Esophagus (tissue), 2 donors: ENCODE data around the gene SIK3. TPM values are rescaled to one million over a fixed set of nuclear protein-coding genes. Genes with fewer than 3 reads are reported as not detected.
A peak's percentile ranks its signal among the peaks of the same experiment; 100 is the strongest.

Experiments used
- H3K27ac ChIP-seq, 2 donors: one replicate each; pipeline ENCODE4 v1.5.1; 2013; ENCODE audit warnings: low read depth in 2 of 2, mild to moderate bottlenecking in 2 of 2, inconsistent platforms in 1 of 2, low read length in 1 of 2, moderate library complexity in 1 of 2
- H3K27me3 ChIP-seq, 2 donors: one replicate each; pipeline ENCODE4 v1.6.1; 2013; ENCODE audit warnings: low read length in 2 of 2, control low read depth in 1 of 2, mild to moderate bottlenecking in 1 of 2; ENCODE audit not compliant: insufficient read depth in 2 of 2, control insufficient read depth in 1 of 2
- H3K36me3 ChIP-seq, 2 donors: one replicate each; pipeline ENCODE4 v1.6.1; 2013; ENCODE audit warnings: low read length in 1 of 2; ENCODE audit not compliant: control insufficient read depth in 2 of 2, insufficient read depth in 2 of 2
- H3K4me1 ChIP-seq, 2 donors: one replicate each; pipeline ENCODE4 v1.6.1; 2013; ENCODE audit warnings: low read length in 1 of 2; ENCODE audit not compliant: control insufficient read depth in 2 of 2, insufficient read depth in 2 of 2
- H3K4me3 ChIP-seq, 2 donors: one replicate each; pipeline ENCODE4 v1.5.1; 2013; ENCODE audit warnings: low read length in 2 of 2, mild to moderate bottlenecking in 2 of 2, low read depth in 1 of 2, moderate library complexity in 1 of 2
- H3K9me3 ChIP-seq, 2 donors: one replicate each; pipeline ENCODE4 v1.6.1; 2013; ENCODE audit warnings: mild to moderate bottlenecking in 2 of 2, low read depth in 1 of 2, low read length in 1 of 2, moderate library complexity in 1 of 2; ENCODE audit not compliant: control insufficient read depth in 2 of 2, insufficient read depth in 1 of 2
- WGBS, 2 donors: extraction: QIAGEN DNeasy Blood & Tissue Kit; methylation state at CpG; one replicate each; pipeline ENCODE4 v1.1.7; 2013; 5-methylcytosine and 5-hydroxymethylcytosine counted together
- polyA plus RNA-seq, 2 donors: library from polyadenylated mRNA; stranded (reverse); fragments of 200-250 nt; gene quantifications; one replicate each; pipeline ENCODE4 v1.2.3, GENCODE V29; 2013
- donor health status: healthy with polysubstance abuse.
- donor health status: Bipolar disorder and iron deficiency.

SIK3 gene
- polyA plus RNA-seq, 2 donors = 6.4 to 7.0 TPM

DNA sequence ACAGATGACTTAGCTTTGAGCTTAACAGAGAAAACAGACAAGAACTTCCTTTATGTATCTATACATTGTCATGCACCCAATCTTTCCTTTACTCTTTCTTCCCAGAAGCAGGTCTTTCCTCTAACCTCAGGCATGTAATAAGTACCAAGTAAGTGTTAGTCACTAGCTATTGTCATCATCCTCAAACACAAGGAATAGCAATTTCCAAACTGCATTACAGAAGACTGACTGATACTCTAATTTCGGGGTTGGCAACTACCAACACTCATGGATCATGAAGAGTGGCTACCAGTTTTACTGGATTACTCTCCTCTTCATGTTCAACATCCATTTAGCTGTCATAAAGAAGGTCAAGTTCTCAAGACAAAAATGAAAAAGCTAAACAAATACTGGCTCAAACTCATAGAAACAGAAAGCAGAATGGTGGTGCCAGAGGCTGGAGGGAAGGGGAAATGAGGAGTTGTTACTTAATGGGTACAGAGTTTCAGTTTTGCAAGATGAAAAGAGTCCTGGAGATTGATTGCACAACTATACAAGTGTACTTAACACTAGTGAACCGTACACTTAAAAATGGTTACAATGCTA lies 111.6 kb downstream of the SIK3 start:
- H3K36me3 ChIP-seq = no peaks in the 10 kb centered on the region
- no peaks in the 10 kb centered on the region for H3K27me3 ChIP-seq
- H3K27ac ChIP-seq = peak overlapping the region in 1 of 2 donors; percentile 30
- no peak overlapping the region for H3K4me3 ChIP-seq
- H3K9me3 ChIP-seq = no peaks in the 10 kb centered on the region
- peaks cover 0 to 4% of the 10 kb centered on the region in 2 donors for H3K4me1 ChIP-seq
- WGBS, 2 donors = 18 to 32% methylated on average over 2 of the region's 2 CpGs

DNA sequence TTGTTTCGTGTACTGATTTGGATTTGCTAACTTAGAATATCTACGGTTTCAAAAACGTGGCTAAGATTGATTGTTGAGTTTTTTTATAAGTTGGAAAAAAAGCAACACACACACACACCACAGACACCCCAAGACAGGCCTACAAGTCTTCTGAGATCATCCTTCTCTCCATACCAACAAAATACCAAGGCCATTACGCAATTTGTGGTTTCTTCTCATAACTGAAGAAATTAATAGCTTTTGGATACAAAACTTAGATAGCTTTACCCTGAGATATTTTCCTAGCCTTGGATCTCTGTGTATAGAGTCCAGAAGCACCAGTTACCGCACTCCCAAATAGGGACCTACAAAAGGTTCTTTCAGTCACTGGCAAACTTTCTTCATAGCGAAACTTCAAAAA lies 113.6 kb downstream of the SIK3 start:
- Histone ChIP-seq H3K27ac (no peak overlapping the region), H3K4me1 (peaks cover 0 to 4% of the 10 kb centered on the region in 2 donors)
- 61 to 74% methylated on average over 6 of the region's 6 CpGs for WGBS, 2 donors

DNA sequence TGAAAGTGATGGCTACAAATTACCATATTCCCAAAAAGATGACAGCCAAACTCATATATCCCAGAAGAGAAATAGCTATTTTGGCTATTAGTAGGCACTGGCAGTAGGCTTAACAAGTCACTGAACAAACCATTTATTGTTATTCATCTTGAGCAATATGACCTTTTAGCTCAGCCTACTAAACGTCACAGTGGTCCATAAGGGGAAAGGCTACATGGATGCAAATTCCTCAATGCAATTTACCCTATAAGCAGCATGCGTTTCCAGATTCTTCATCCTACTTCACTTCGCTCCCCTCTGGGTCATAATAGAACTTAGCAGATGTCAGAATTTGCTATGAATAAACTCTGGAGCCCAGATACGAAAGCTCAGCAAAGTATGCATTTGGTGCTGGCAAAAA lies 114.0 kb downstream of the SIK3 start:
- Histone ChIP-seq H3K36me3 (no peaks in the 10 kb centered on the region), H3K27me3 (no peaks in the 10 kb centered on the region), H3K9me3 (no peaks in the 10 kb centered on the region), H3K4me1 (peaks cover 0 to 4% of the 10 kb centered on the region in 2 donors), H3K27ac (no peak overlapping the region), H3K4me3 (no peak overlapping the region)
- WGBS, 2 donors = 74 to 78% methylated on average over 4 of the region's 4 CpGs

More for the DNA sequence above, 113.6 kb downstream of the SIK3 start:
- Histone ChIP-seq H3K9me3 (no peaks in the 10 kb centered on the region), H3K4me3 (no peak overlapping the region), H3K36me3 (no peaks in the 10 kb centered on the region), H3K27me3 (no peaks in the 10 kb centered on the region)

DNA sequence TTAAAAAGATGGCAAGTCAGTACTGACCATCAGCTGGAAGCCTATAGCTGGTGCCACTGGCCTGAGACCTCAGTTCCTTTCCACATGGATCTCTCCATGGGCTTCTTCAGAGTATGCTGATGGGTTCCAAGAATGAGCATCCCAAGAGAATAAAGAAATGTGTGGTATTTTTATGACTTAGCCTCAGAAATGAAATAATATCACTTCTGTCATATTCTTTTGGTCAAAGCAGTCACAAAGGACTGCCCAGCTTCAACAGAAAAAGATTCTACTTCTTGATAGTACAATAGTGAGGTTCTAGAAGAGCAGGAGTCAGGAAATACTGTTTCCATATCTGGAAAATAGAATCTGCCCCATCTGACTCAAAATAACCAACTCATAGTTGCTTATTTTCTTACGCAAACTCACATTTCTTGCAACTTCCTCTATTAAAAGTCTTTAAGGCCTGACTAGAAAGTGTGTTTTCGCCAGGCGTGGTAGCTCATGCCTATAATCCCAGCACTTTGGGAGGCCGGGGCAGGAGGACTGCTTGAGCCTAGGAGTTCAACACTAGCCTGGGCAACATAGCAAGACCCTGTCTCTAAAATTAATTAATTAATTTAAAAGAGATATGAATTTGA lies 116.9 kb downstream of the SIK3 start:
- 88 to 95% methylated on average over 4 of the region's 4 CpGs for WGBS, 2 donors
- no peaks in the 10 kb centered on the region for H3K9me3 ChIP-seq
- H3K36me3 ChIP-seq = no peaks in the 10 kb centered on the region
- H3K4me3 ChIP-seq = no peak overlapping the region
- peaks cover 0 to 4% of the 10 kb centered on the region in 2 donors for H3K4me1 ChIP-seq
- H3K27me3 ChIP-seq = no peaks in the 10 kb centered on the region
- no peak overlapping the region for H3K27ac ChIP-seq

DNA sequence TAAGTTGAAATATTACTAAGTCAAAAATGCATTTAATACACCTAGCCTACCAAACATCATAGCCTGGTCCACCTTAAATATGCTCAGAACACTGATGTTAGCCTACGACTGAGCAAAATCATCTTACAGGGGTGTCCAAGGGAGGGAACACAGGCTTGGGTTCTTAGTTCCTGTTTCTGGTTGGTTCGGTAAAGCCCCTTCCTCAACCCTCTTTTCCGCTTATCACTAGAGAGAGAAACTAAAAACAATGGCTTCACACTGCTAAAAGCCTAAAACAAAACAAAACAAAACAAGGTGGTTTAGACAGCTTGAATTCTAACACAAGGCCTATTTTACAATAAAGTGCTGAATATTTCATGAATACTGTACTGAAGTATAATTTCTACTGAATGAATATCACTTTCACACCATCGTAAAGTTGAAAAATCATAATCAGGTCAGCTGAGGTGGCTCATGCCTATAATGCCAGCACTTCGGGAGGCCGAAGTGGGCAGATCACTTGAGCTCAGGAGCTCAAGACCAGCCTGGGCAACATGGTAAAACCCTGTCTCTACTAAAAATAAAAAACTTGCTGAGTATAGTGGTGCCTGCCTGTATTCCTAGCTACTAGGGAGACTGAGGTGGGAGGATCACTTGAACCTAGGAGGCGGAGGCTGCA lies 118.0 kb downstream of the SIK3 start:
- no peaks in the 10 kb centered on the region for H3K36me3 ChIP-seq
- H3K27ac ChIP-seq = no peak overlapping the region
- no peaks in the 10 kb centered on the region for H3K27me3 ChIP-seq
- no peak overlapping the region for H3K4me3 ChIP-seq
- no peaks in the 10 kb centered on the region for H3K9me3 ChIP-seq
- WGBS, 2 donors = 87 to 88% methylated on average over 7 of the region's 7 CpGs
- H3K4me1 ChIP-seq = peaks cover 0 to 4% of the 10 kb centered on the region in 2 donors

DNA sequence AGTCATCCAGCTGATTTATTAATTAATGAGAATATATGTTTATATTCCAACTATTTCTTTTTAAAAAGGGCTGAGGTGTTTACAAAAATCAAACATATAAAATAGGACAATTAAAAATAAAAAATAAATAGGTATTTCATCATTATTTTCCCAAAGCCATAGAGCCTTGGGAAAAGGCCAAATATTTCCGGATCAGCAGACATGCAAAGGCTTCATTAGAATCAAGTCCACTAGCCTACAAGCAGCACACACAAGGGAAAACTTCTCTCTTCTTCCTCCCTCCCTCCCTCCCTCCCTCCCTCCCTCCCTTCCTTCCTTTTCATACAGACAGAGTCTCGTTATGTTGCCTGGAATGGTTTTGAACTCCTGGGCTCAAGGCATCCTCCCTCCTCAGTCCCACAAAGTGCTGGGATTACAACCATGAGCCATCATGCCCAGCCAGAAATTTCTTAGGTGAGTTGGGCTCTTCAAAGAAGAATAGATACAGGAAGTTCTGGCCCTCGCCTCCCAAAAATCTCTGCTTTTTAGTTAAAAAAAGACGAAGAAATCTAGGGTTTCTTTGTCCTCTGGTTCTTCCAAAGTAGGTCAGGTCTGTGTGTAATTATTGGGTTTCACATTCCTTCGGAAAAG lies 121.2 kb downstream of the SIK3 start:
- no peak overlapping the region for H3K27ac ChIP-seq
- peaks cover 0 to 2% of the 10 kb centered on the region in 2 donors for H3K4me1 ChIP-seq
- no peak overlapping the region for H3K4me3 ChIP-seq
- no peaks in the 10 kb centered on the region for H3K27me3 ChIP-seq
- 72 to 76% methylated on average over 5 of the region's 5 CpGs for WGBS, 2 donors
- H3K9me3 ChIP-seq = no peaks in the 10 kb centered on the region
- no peaks in the 10 kb centered on the region for H3K36me3 ChIP-seq

DNA sequence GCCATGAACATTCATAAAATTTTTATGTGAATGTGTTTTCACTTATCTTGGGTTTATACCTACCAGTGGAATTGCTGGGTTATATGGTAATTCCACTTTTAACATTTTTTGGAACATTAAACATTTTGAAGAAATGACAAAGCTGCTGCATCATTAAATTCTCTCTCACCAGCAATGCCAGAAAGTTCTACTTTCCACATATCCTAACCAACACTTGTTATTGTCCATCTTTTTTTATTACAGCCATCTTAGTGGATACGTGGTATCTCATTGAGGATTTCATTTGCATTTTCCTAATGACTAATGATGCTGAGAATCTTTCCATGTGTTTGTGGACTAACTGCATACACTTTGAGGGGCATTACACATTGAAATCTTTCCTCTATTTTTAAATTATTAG lies 122.6 kb downstream of the SIK3 start:
- no peaks in the 10 kb centered on the region for H3K9me3 ChIP-seq
- no peak overlapping the region for H3K4me3 ChIP-seq
- 92 to 99% methylated on average over 1 of the region's 1 CpG for WGBS, 2 donors
- H3K27me3 ChIP-seq = no peaks in the 10 kb centered on the region
- H3K4me1 ChIP-seq = no peaks in the 10 kb centered on the region
- no peak overlapping the region for H3K27ac ChIP-seq
- H3K36me3 ChIP-seq = no peaks in the 10 kb centered on the region

DNA sequence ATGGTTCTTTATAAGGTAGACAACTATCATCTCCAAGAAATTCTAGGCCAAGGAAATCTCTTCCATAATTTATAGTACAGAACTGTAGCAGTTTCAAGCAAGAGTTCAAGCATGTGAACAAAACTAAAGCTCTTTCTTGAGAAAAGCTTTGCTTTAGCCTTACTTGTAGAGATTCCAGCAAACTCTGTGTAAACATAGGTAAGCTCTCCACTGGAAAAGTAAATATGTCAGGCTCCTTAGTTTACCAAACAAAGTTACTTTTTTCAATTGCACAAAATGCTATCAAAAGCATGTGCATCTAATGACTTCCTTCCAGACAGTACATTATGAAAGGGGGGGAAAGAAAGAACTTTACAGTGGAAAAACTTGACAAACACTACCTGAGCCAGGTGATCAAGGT lies 125.0 kb downstream of the SIK3 start:
- no peak overlapping the region for H3K27ac ChIP-seq
- no peaks in the 10 kb centered on the region for H3K36me3 ChIP-seq
- H3K4me3 ChIP-seq = no peak overlapping the region
- H3K9me3 ChIP-seq = no peaks in the 10 kb centered on the region
- H3K4me1 ChIP-seq = no peaks in the 10 kb centered on the region
- no peaks in the 10 kb centered on the region for H3K27me3 ChIP-seq

DNA sequence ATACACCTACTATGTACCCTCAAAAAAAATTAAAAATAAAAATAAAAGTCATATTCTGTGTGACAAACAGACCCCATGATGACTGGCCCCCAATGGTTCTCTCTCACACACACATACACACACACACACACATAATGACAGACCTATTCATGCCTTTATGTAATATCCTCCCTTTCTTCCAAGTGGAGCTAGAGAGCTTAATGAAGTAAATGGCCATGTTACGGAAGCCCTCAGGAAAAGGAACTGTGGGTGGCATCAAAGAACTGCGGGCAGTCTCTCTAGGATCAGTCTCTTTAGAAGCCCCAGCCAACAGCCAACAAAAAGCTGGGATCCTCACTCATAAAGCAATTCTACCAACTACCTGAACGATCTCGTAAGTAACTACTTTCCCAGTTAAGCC lies 125.5 kb downstream of the SIK3 start:
- H3K36me3 ChIP-seq = no peaks in the 10 kb centered on the region
- peaks cover 0 to under 1% of the 10 kb centered on the region in 2 donors for H3K9me3 ChIP-seq
- no peak overlapping the region for H3K27ac ChIP-seq
- H3K4me3 ChIP-seq = no peak overlapping the region
- 66 to 74% methylated on average over 4 of the region's 4 CpGs for WGBS, 2 donors
- no peaks in the 10 kb centered on the region for H3K27me3 ChIP-seq
- no peaks in the 10 kb centered on the region for H3K4me1 ChIP-seq
